GM18867 (cell line): Measurements from ENCODE around the gene SRPRB.

Experiments used
- ATAC-seq: cut with Tn5 transposase; IDR thresholded peaks from one replicate; pipeline ENCODE4 v1.9.1; 2021; ENCODE audit warnings: mild to moderate bottlenecking, moderate library complexity; ENCODE audit not compliant: unreplicated experiment

Gene SRPRB

GRCh38 chr3:133864616-133865015, 59.0 kb downstream of the SRPRB start:
- no peak for ATAC-seq

DNA sequence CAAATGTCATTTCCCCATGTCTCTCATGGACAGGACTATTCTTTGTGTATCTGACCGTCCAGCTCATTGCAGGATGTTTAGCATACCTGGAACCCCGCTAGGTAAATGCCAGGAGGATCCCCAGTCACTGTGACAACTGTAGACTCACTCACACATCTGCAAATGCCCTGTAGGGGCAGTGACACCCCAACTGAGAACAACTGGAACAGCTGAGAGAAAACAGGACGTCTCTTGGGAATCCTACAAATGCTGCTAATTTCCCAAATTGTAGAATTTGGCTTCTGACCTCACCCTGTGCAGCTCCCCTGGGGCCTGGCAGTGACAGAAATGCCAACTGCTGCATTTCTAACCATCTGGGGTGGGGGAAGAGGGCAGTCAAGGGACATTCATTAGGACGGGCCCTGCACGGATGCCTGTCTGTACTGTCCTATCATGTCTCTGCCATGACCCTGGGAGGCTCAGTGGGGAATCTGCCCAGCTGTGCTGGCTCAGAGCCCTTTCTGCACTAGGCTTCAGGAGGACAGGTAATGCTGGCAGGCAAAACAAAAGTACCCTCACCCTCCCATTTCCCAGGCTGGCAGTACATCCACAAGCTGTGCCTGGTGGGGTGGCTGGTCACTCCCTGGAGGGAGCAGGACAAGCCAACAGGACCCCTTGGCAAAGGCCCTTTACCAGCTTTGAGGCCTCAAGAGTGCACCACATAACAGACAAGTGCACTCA, 59.7 kb downstream of the SRPRB start:
- ATAC-seq, result no peak

DNA sequence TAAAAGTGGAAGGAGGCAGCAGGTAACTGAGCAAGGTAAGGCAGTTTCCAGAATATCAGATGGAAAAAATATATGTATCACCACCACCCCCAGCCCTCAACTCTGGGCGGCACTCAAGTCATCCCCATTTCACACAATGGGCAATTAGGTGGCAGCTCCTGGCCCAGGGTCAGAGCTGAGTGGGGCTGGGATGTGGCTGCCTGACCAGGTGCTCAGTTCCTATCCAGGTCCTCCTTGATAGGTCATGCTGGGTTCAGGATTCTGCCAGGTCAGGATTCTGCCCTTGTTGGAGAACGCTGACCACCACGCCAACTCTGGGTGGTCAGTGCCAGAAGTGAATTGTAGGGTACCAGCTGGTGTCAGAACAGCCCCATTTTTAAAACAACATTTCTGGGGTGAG, 60.5 kb downstream of the SRPRB start:
- no peak for ATAC-seq

DNA sequence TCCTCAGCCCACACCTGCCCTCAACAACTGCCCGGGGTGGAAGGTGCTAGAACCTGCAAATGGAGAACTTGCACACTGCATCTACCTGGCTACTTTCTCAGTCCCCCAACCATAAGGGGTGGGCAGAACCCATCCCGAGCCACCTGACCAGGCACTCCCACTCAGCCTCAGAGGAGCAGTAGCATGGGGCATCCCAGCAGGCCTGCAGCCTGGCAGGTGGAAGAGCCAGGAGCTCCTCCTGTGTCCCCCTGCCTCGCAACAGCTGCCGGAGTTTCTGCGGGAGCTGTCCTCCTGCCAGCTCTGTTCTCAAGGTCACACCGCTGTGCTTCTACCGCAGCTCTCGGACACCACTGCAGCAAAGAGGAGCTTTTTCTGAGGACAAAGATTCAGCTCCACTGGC, 62.6 kb downstream of the SRPRB start:
- ATAC-seq, result no peak

DNA sequence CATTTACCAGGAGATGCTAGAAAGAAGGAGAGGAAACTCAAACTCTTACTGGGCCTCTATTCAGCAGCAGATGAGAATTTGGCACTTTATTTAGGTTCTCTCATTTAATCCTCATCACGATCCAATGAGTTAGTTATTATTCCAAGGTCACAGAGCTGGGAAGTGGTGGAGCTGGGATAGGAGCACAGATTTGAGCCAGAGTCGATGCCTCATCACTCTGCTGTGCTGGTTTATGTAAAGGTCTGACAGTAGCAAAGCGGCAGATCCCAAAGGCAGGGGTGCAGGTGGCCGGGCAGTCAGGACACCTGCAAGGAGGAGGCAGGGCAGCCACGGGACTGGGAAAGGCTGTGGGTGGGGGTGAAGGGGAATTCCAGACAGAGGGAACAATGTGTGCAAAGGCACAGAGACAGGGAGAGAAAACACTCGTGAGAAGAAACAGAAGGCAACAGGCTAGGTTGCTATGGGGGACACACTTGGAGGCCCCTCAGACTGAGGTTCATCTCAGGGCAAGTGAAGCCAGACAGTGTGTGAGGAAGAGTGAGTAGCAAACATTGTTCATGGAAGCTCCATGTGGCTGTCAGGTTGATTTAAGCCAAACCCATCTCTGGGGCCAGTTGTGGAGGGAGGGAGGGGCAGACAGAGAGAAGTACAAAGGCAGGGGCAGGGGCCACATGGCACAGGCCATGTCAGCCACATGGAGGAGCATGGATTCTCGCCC, 63.3 kb downstream of the SRPRB start:
- no peak for ATAC-seq

- no peak for ATAC-seq
Observed at GRCh38 chr3:133869586-133869985, 64.0 kb downstream of the SRPRB start.

GRCh38 chr3:133870822-133871221, 65.2 kb downstream of the SRPRB start:
- ATAC-seq, result no peak
